K562 (cell line): ENCODE results near the gene DPEP1.

Experiments used
- BRF1 ChIP-seq: IDR thresholded peaks from 3 replicates; pipeline ENCODE4 v1.6.1; 2011; ENCODE audit warnings: borderline replicate concordance, mild to moderate bottlenecking; ENCODE audit not compliant: insufficient read length; ENCODE audit errors: extremely low read depth
- CTCF ChIP-seq, 3 experiments: IDR thresholded peaks in 2 of 3; conservative IDR thresholded peaks in 1 of 3; 2 replicates each; pipeline ENCODE4 v1.5.1; 2011 to 2012; ENCODE audit warnings: low read length in 3 of 3, mild to moderate bottlenecking in 3 of 3, control low read depth in 2 of 3, improper control_type of control experiment in 1 of 3, inconsistent platforms in 1 of 3, low read depth in 1 of 3, mixed read lengths in 1 of 3, moderate library complexity in 1 of 3; ENCODE audit not compliant: insufficient read depth in 2 of 3
- EP300 ChIP-seq: IDR thresholded peaks from 2 replicates; pipeline ENCODE4 v1.6.1; 2012; ENCODE audit warnings: low read length, improper control_type of control experiment
- FOXM1 ChIP-seq, 2 experiments: fragments of 450-650 bp in 1 of 2; sonication (generic) in 1 of 2; formaldehyde crosslinking in 1 of 2; IDR thresholded peaks; 2 replicates each; pipeline versions ENCODE4 v1.6.1 to v1.9.0; 2017 to 2022; ENCODE audit warnings: low read depth in 2 of 2, mild to moderate bottlenecking in 2 of 2, missing genetic modification reagents in 1 of 2, moderate library complexity in 1 of 2
- GATAD2A ChIP-seq: fragments of 450-650 bp; IDR thresholded peaks from 2 replicates; pipeline ENCODE4 v1.6.1; 2017
- MEIS2 ChIP-seq: fragments of 450-650 bp; IDR thresholded peaks from 2 replicates; pipeline ENCODE4 v1.6.1; 2014; ENCODE audit warnings: mild to moderate bottlenecking; ENCODE audit not compliant: partially characterized antibody
- SMARCC2 ChIP-seq: fragments of 450-650 bp; IDR thresholded peaks from 2 replicates; pipeline ENCODE4 v1.6.1; 2017; ENCODE audit warnings: antibody characterized with exemption, moderate library complexity, mild to moderate bottlenecking, low read depth
- TEAD1 ChIP-seq, 2 experiments: fragments of 450-650 bp in 1 of 2; sonication (generic) in 1 of 2; formaldehyde crosslinking; IDR thresholded peaks; 2 replicates each; pipeline versions ENCODE4 v1.4.0 to v1.8.0; 2020 to 2022; ENCODE audit warnings: mild to moderate bottlenecking in 2 of 2, missing genetic modification reagents in 1 of 2
- ZBTB34 ChIP-seq: fragments of 250-450 bp; sonication (Bioruptor Pico); IDR thresholded peaks from 2 replicates; pipeline ENCODE4 v1.8.0; 2021; ENCODE audit warnings: mild to moderate bottlenecking, moderate library complexity
- TF ChIP-seq, protein P1 (sequence below): sonication (generic); formaldehyde crosslinking; IDR thresholded peaks from 2 replicates; pipeline ENCODE4 v1.8.1; 2022; ENCODE audit warnings: missing genetic modification reagents

DNA sequence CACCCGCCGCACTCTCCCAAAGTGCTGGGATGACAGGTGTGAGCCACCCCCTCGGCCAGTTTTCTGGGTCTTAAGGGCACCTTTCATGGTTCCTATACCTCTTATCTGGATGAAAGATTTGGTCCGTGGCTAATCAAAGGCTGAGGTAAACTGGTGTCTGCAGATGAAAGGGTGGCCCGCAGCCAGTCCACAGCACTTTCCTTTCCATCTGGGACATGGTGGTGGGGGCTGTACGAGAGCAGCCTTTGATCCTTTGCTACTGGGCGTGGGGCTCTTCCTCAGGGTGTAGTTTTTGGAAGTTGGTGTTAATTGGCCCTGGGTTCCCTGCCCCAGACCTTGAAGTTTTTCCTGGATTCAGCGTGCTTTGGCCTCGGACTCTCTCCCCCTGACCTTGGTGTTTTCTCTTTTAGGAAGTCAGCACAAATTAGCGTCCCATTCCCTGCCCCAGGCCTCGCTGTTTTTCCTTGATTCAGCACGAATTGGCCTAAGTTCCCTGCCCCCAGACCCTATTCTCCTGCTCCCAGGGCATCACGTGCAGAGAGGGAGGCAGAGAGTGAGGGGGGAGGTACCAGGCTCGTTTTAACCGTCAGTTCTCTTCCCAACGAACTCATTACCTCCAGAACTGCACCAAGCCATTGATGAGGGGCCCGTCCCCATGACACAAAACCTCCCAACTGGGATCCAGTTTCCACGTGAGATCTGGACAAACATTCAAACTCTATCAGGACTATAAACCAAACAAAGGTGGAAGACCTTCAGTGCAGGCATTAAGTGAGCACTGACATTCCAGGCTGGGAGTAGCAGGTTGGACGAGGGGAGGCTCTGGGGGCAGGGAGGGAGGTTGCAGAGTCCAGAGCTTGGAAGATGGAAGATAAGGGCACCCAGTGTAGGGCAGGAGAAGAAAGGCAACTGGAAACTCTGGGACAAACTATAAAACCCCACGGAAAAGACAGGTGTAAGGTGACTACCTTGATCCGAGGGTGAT lies 11.6 kb downstream of the DPEP1 start:
- TF ChIP-seq TEAD1 (CRISPR knock-in tag; IDR thresholded peaks at IDR 0.05) (no peak), GATAD2A (no peak), SMARCC2 (no peak), ZBTB34 (CRISPR knock-in tag) (no peak), BRF1 (no peak), CTCF (IDR thresholded peaks at IDR 0.05 in 2 of 3, conservative IDR thresholded peaks at IDR 0.05 in 1 of 3; ENCODE audit: insufficient read depth in 2 of 3, low read depth in 1 of 3, low read length in 3 of 3) (no peak), FOXM1 (IDR thresholded peaks at IDR 0.05; ENCODE audit: low read depth) (no peak), FOXM1 (CRISPR knock-in tag; IDR thresholded peaks at IDR 0.05; ENCODE audit: low read depth) (no peak), MEIS2 (no peak), EP300 (no peak)
- TF ChIP-seq, protein P1, sequence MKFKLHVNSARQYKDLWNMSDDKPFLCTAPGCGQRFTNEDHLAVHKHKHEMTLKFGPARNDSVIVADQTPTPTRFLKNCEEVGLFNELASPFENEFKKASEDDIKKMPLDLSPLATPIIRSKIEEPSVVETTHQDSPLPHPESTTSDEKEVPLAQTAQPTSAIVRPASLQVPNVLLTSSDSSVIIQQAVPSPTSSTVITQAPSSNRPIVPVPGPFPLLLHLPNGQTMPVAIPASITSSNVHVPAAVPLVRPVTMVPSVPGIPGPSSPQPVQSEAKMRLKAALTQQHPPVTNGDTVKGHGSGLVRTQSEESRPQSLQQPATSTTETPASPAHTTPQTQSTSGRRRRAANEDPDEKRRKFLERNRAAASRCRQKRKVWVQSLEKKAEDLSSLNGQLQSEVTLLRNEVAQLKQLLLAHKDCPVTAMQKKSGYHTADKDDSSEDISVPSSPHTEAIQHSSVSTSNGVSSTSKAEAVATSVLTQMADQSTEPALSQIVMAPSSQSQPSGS (CRISPR knock-in tag), result no peak
